Measurements from ENCODE around the gene PEDS1.
"Not testable (repeated sequence)": the region's sequence is repeated elsewhere in the genome, so short reads cannot be mapped to it uniquely, and the experiment has no call there.

PEDS1 gene

DNA sequence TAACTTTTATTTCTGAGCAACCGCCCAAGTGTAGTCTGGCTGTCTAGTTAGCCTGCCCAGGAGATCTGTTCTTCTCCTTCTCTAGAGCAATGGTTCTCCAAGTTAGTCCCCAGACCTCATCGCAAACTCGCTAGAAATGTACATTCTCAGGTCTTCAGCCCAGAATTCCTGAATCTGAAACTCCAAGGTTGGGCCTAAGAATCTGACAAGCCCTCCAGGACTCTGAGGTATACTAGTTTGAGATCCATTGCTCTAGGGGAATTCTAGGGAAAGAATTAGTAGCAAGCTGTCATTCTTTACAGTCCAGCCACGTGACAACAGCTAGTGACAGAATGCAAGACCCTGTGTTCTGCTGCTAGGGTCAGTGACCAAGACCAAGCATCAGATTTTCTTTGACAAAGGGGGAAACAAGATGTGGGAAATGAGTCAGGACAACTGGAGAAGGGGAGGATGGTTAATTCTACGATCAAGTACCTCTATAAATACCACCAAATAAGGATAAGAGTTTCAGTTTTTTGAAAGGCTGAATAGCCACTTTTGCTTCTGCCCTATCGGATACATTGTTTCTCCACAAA lies 46.4 kb downstream of the PEDS1 start:
- Histone ChIP-seq H3K36me3 (ENCODE audit: control insufficient read depth, insufficient read depth, low read length) (no peaks in the 10 kb centered on the region), H3K4me3 (ENCODE audit: low read depth, low read length) (no peak overlapping the region), H2AFZ (no peak overlapping the region), H3K27me3 (ENCODE audit: control insufficient read depth, insufficient read depth, low read length) (no peaks in the 10 kb centered on the region), H3K79me2 (peaks cover 76% of the 10 kb centered on the region), H3K4me2 (ENCODE audit: low read length) (no peak overlapping the region), H3K4me1 (peaks cover 17% of the 10 kb centered on the region), H3K27ac (no peak overlapping the region), H3K9me3 (ENCODE audit: control insufficient read depth, low read length) (no peaks in the 10 kb centered on the region), H3K9ac (no peak overlapping the region)
- TF ChIP-seq CTCF (IDR thresholded peaks at IDR 0.05) = no peak

GRCh38 chr20:50106669-50107068 lies 46.9 kb downstream of the PEDS1 start:
- not testable (repeated sequence) for H3K36me3 ChIP-seq (ENCODE audit: control insufficient read depth, insufficient read depth, low read length); H3K9me3 ChIP-seq (ENCODE audit: control insufficient read depth, low read length); H3K4me3 ChIP-seq (ENCODE audit: low read depth, low read length); H3K4me2 ChIP-seq (ENCODE audit: low read length); H3K9ac ChIP-seq; H2AFZ ChIP-seq; H3K27ac ChIP-seq; H3K27me3 ChIP-seq (ENCODE audit: control insufficient read depth, insufficient read depth, low read length)
- Histone ChIP-seq H3K4me1 (peaks cover 17% of the 10 kb centered on the region), H3K79me2 (peaks cover 71% of the 10 kb centered on the region)
